ENCODE data around the gene TFAP2B. TPM values are rescaled to one million over a fixed set of nuclear protein-coding genes. Genes with fewer than 3 reads are reported as not detected.

Gene TFAP2B
- polyA plus RNA-seq, 3 donors = 10.6 to 14.5 (median 13.2) TPM

Other genes with a start within 250 kb of the TFAP2B start
- not detected for gene TFAP2D, start 105.3 kb upstream of the TFAP2B start, polyA plus RNA-seq (ENCODE audit: insufficient read length in 3 of 3)

Data from right renal cortex interstitium (tissue), 3 donors.